GM18498 (cell line): ENCODE results near the gene CACNA1D.

Experiments used
- ATAC-seq: cut with Tn5 transposase; IDR thresholded peaks from one replicate; pipeline ENCODE4 v1.9.1; 2021; ENCODE audit warnings: mild to moderate bottlenecking, moderate library complexity; ENCODE audit not compliant: unreplicated experiment

Gene CACNA1D

GRCh38 chr3:53774414-53774813 is 280.0 kb downstream of the CACNA1D start:
- ATAC-seq = no peak

- no peak for ATAC-seq
These were observed 280.6 kb downstream of the CACNA1D start for GRCh38 chr3:53775018-53775417.

DNA sequence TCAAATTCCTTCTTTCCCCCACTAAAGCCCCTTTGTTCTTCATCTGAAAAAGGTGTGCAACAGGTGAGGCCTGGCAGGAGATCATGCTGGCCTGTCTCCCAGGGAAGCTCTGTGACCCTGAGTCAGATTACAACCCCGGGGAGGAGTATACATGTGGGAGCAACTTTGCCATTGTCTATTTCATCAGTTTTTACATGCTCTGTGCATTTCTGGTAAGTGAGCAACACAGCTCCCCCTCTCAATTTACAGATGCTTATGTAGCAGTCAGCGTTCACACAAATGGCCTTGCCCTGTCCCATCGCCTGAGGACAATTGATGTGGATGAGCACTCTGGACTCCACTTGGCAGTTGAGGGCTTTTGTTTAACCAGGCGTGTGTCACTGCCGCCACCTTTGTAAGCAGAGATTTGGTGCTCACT is 281.4 kb downstream of the CACNA1D start:
- ATAC-seq = no peak

DNA sequence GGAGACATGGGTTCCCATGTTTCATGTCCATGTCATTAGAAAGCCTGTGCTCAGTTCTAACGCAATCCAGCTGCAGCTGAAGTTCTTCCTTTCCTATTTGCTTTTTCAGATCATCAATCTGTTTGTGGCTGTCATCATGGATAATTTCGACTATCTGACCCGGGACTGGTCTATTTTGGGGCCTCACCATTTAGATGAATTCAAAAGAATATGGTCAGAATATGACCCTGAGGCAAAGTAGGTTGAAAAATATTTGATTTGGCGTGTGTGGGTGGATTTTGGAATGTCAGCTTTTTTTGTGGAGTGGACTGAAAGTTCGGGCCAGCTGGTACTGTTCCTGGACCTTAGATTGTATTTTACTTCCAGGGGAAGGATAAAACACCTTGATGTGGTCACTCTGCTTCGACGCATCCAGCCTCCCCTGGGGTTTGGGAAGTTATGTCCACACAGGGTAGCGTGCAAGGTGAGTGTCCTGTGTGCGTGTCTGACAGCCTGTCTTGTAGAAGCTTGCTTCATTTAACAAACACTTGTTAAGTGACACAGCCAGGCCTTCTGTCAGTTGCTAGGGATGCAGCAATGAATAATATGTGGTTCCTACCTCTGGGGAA is 282.2 kb downstream of the CACNA1D start:
- no peak for ATAC-seq

GRCh38 chr3:53777468-53777867 is 283.1 kb downstream of the CACNA1D start:
- no peak for ATAC-seq

GRCh38 chr3:53778153-53778552 is 283.7 kb downstream of the CACNA1D start:
- no peak for ATAC-seq

- ATAC-seq = no peak
These were observed 285.8 kb downstream of the CACNA1D start for GRCh38 chr3:53780171-53780570.

DNA sequence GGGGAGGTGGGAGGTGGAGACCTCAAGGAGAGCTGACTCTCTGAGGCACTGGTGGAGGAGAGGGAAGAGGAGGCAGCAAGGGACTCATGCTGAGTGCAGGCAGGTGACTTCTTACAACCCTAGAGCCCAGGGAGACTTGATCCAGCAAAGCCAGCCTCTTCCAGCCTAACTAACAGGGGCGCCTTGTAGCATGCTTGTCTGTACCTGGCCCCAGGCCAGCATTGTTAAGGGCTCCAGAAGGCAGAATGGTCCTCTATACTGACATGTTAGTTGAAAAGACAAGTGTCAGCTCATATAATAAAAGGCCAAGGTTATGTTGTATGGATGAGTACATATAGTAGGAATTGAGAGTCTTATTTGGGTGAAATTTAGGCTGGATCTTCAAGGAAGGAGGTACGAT is 286.4 kb downstream of the CACNA1D start:
- no peak for ATAC-seq

DNA sequence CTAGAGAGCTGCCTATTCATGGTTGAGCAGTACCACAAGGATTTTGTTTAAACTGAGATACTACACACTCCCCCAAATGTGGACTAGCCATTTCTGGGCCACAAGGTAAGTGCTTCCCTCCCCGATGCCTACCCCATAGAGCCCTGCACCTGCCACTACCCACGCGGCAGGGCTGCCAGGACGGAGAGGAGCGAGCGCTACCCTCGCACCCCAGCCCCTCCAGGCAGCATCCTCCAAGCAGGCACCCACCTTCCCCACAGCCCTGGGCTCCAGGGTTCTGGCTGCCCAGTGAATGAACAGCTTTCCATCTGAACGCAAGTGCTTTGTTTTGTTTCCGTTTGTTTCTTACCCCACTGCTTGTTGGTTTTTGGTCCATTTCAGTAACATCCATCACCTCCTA is 292.6 kb downstream of the CACNA1D start:
- no peak for ATAC-seq

GRCh38 chr3:53788038-53788437 is 293.6 kb downstream of the CACNA1D start:
- ATAC-seq = no peak

GRCh38 chr3:53789459-53789858 is 295.0 kb downstream of the CACNA1D start:
- no peak for ATAC-seq

- no peak for ATAC-seq
These were observed 296.1 kb downstream of the CACNA1D start for GRCh38 chr3:53790470-53790869.

GRCh38 chr3:53791317-53791716 is 296.9 kb downstream of the CACNA1D start:
- ATAC-seq = no peak

DNA sequence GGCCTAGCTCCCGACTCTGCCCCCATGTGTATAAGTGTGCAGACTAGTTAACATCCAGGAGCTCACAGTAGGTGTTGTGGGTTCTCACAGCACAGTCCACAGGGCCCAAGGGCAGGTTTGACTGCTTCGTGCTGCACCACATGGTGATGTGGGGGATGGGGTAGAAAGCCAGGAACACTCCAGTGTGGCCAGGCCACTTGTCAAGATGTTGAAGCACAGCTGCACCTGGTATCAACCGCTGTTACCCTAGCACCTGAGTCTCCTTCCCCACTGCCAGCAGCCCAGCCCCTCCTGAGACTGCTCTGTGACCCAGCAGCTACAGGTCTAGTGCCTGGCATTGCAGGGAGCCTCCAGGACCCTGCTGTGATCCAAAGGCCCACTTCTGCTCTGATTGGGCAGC is 298.5 kb downstream of the CACNA1D start:
- no peak for ATAC-seq

- no peak for ATAC-seq
These were observed 300.2 kb downstream of the CACNA1D start for GRCh38 chr3:53794597-53794996.

GRCh38 chr3:53795176-53795575 is 300.8 kb downstream of the CACNA1D start:
- ATAC-seq = no peak

- no peak for ATAC-seq
These were observed 301.6 kb downstream of the CACNA1D start for GRCh38 chr3:53795789-53796560.

DNA sequence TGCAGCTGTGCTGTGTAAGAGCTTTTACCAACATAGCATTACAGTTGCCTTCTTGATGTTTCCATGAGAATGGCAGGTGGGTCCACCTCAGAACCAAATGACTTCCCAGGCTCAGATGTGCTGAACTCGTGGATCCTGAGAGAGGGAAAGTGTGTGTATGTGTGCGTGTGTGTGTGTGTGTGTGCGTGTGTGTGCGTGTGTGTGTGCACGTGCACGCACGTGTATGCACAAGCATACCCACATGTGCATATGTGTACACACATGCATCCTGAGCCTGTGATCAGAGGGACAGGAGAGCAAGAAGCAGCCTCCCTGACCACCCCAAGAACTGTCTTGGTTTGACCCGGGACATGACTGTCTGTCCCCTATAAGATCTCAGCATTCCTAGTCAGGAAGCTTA is 303.7 kb downstream of the CACNA1D start:
- ATAC-seq = no peak

DNA sequence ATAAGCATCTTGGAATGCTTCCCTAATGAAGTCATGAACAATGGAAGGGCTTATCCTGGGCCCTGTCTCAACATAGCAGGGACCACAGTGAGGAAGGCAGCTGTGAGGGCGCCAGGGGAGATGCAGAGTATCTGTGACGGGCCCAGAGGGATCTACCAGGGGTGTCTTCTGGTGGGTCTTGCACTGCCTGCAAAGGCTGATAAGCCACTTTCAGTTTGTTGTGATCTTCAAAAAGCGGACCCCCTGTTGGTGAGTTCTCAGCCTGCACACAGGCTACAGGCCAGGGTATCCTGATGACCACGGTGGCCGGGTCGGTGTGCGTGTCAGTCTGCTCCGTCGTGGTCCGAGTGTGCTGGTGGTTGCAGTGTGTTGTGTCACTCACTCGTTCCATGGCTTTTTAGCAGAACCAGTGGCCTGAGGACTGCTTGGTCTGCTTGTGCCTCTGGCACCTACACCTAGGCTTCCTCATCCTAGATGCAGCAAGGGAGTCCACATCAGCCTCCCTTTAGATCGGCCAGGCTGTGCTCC is 305.0 kb downstream of the CACNA1D start:
- ATAC-seq = no peak

DNA sequence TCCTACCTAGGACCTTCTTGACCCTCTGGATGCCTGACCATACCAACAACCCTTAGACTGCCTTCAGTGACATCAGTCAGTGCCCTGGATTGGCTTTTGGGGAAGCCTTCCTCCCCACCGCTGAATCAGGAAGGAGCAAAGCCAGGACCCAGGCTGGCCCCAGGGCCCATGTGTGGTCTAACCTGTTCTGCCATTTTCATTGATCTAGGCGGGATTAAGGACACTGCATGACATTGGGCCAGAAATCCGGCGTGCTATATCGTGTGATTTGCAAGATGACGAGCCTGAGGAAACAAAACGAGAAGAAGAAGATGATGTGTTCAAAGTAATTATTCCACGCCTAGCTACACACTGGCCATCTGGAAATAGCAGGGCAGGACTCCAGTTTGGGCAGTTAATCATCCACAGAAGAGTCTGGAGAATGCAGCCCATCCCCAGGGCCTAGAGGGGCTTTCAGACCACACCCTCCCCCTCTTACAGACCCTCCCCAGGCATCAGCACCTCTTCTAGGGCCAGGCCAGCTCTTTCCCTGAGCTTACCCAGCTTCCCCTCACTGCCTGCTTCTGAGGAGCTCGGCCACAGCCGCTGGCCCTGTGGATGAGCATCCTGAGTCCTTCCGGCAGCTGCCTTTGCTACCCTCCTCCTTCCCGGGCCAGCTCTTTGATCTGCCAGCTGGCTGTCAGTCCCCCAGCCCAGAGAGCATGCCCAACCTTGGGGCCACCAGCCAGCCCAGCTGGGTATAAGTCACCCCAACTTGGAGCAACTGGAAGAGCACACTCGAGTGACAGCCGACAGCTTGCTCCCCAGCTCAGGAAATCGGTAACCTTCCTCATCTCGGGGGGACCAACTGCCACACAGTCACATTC is 305.9 kb downstream of the CACNA1D start:
- ATAC-seq = no peak

DNA sequence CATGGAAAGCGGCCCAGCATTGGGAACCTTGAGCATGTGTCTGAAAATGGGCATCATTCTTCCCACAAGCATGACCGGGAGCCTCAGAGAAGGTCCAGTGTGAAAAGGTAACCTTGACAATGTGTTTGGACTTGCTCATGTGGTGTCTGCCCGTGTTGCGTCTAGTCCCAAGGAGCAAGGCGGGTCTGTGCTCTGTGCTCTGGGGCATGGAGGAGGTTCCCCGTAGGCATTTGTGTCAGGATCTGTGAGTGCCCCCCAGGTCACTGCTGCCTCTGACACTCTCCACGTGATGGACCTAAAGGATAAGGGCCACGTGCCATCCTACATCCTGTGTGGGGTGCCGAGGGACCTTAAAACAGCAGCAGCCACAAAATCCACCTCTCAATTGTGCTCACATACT is 306.9 kb downstream of the CACNA1D start:
- ATAC-seq = no peak
